Neutrophil (primary cell): ENCODE results near the gene TBL1XR1.
"Not testable (repeated sequence)": the region's sequence is repeated elsewhere in the genome, so short reads cannot be mapped to it uniquely, and the experiment has no call there.

ENCODE experiments used
- H3K27ac ChIP-seq: fragments of 200-600 bp; sonication (generic); 2 replicates; pipeline ENCODE4 v1.5.1; 2016; ENCODE audit warnings: mild to moderate bottlenecking, moderate library complexity
- H3K27me3 ChIP-seq: fragments of 200-600 bp; sonication (generic); 2 replicates; pipeline ENCODE4 v1.6.0; 2016; ENCODE audit warnings: mild to moderate bottlenecking
- H3K36me3 ChIP-seq: fragments of 200-600 bp; sonication (generic); 2 replicates; pipeline ENCODE4 v1.5.1; 2017
- H3K4me1 ChIP-seq, 2 experiments: fragments of 200-600 bp in 1 of 2; sonication (generic) in 1 of 2; 1 replicate in 1 of 2; 2 replicates in 1 of 2; pipeline versions ENCODE4 v1.5.1 to v1.6.1; 2013 to 2016; ENCODE audit warnings: low read depth in 1 of 2, low read length in 1 of 2, mild to moderate bottlenecking in 1 of 2, moderate library complexity in 1 of 2; ENCODE audit not compliant: control insufficient read depth in 1 of 2, insufficient read depth in 1 of 2
- H3K4me3 ChIP-seq, 2 experiments: fragments of 200-600 bp in 1 of 2; sonication (generic) in 1 of 2; 1 replicate in 1 of 2; 2 replicates in 1 of 2; pipeline ENCODE4 v1.5.1; 2013 to 2016; ENCODE audit warnings: low read depth in 1 of 2, low read length in 1 of 2, mild to moderate bottlenecking in 1 of 2, moderate library complexity in 1 of 2
- H3K9me3 ChIP-seq: fragments of 200-600 bp; sonication (generic); 2 replicates; pipeline ENCODE4 v1.5.1; 2016
- TF ChIP-seq, protein P1 (sequence below): fragments of 200-600 bp; sonication (generic); IDR thresholded peaks from 2 replicates; pipeline ENCODE4 v1.5.1; 2016; ENCODE audit warnings: antibody characterized with exemption

Gene TBL1XR1

DNA sequence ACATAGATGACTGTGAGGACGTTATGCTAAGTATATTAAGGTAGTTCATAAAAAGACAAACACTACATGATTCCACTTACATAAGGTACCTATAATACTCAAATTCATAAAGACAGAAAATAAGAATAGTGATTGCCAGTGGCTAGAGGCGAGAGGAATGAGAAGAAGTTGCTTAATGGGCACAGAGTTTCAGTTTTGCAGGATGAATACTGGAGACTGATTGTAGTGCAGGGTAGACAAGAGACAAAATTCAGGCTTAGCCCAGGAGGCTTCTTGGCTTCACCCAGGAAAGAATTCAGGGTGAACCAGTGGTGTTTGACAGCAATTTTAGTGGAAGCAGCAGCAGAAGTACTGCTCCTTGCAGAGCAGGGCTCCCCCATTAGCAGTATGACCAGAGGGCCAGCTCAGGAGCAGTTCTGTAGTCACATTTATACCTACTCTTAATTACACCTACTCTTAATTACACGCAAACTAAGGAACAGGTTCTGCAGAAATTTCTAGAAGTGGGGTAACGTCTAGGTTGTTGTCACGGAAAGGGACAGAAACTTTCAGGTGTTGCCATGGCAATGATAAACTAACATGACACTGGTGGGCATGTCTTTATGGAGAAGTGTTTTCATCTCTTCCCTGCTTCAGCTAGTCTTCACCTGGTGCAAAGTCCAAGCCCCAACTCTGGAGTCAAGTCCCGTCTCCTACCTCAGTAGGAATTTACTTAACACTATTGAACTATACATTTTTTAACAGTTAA lies 55.2 kb downstream of the TBL1XR1 start:
- Histone ChIP-seq H3K27ac (peak overlapping the region; percentile 44), H3K27me3 (no peaks in the 10 kb centered on the region), H3K36me3 (no peaks in the 10 kb centered on the region), H3K4me3 (no peak overlapping the region), H3K9me3 (no peaks in the 10 kb centered on the region), H3K4me1 (peaks cover 13 to 16% of the 10 kb centered on the region in 2 experiments)
- TF ChIP-seq, protein P1, sequence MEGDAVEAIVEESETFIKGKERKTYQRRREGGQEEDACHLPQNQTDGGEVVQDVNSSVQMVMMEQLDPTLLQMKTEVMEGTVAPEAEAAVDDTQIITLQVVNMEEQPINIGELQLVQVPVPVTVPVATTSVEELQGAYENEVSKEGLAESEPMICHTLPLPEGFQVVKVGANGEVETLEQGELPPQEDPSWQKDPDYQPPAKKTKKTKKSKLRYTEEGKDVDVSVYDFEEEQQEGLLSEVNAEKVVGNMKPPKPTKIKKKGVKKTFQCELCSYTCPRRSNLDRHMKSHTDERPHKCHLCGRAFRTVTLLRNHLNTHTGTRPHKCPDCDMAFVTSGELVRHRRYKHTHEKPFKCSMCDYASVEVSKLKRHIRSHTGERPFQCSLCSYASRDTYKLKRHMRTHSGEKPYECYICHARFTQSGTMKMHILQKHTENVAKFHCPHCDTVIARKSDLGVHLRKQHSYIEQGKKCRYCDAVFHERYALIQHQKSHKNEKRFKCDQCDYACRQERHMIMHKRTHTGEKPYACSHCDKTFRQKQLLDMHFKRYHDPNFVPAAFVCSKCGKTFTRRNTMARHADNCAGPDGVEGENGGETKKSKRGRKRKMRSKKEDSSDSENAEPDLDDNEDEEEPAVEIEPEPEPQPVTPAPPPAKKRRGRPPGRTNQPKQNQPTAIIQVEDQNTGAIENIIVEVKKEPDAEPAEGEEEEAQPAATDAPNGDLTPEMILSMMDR = no peak

DNA sequence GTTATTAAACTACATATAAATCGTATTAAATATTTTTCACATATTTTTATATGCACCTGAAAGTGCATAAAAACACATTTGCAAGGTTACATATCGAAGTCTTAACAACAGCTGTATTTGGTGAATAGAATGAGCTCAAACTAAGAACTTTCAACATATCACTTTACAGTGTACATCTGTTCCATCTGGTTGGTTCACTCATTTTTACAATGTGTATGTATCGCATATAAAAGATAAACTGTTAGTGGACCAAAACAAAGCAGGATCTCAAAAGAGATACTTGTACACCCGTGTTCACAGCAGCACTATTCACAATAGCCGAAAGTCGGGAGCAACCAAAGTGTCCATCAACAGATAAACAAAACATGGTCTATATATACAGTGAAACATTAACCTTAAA lies 55.8 kb downstream of the TBL1XR1 start:
- Histone ChIP-seq H3K27ac (peak overlapping the region; percentile 44), H3K36me3 (no peaks in the 10 kb centered on the region), H3K4me1 (peaks cover 13 to 16% of the 10 kb centered on the region in 2 experiments), H3K27me3 (no peaks in the 10 kb centered on the region), H3K9me3 (no peaks in the 10 kb centered on the region), H3K4me3 (no peak overlapping the region)
- TF ChIP-seq, protein P1 = no peak

DNA sequence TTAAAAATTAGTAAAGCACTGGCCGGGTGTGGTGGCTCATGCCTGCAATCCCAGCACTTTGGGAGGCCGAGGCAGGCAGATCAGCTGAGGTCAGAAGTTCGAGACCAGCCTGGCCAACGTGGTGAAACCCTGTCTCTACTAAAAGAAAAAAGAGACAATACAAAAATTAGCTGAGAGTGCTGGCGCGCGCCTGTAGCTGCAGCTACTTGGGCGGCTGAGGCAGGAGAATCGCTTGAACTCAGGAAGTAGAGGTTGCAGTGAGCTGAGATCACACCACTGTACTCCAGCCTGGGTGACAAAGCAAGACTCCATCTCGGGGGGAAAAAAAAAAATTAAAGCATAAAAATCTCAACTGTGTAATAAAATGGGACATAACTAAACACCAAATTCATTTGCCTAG lies 58.1 kb downstream of the TBL1XR1 start:
- H3K4me1 ChIP-seq = peaks cover 17 to 20% of the 10 kb centered on the region in 2 experiments
- not testable (repeated sequence) for H3K27me3 ChIP-seq, H3K27ac ChIP-seq, H3K9me3 ChIP-seq, H3K4me3 ChIP-seq, H3K36me3 ChIP-seq

DNA sequence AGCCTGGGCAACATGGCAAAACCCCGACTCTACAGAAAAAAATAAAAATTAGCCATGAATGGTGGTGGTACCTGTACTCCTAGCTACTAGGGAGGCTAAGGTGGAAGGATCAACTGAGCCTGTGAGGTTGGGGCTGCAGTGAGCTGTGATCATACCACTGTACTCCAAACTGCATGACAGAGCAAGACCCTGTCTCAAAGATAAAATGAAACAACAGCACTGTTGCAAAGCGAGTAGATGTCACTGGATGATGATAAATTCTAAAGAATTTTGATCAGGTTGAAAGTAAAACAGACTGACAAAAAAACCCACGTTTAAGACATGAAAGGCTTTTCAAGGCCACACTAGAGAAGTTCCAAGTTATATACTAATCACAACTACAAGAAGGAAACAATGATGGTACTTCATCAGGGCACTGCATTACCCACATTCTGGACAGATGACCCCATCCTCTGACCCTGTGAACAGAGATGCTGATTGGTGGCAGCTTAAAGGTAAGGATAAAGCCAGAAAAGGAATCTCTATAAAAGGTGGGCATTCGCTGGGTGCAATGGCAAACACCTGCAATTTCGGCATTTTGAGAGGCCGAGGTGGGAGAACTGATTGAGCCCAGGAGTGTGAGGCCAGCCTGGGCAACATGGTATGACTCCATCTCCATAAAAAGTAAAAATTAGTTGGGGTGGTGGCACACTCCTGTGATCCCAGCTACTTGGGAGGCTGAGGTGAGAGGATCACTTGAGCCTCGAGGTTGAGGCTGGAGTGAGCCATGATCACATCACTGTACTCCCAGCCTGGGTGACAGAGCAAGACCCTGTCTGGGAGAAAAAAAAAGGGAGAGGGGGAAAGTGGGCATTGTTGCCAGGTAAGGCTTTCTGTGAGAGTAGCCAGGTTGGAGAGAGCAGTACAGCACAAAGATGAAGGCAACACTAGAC lies 59.2 kb downstream of the TBL1XR1 start:
- Histone ChIP-seq H3K4me3 (no peak overlapping the region), H3K27ac (no peak overlapping the region), H3K27me3 (no peaks in the 10 kb centered on the region), H3K36me3 (no peaks in the 10 kb centered on the region), H3K4me1 (peaks cover 22 to 23% of the 10 kb centered on the region in 2 experiments), H3K9me3 (no peaks in the 10 kb centered on the region)
- TF ChIP-seq, protein P1 = no peak

DNA sequence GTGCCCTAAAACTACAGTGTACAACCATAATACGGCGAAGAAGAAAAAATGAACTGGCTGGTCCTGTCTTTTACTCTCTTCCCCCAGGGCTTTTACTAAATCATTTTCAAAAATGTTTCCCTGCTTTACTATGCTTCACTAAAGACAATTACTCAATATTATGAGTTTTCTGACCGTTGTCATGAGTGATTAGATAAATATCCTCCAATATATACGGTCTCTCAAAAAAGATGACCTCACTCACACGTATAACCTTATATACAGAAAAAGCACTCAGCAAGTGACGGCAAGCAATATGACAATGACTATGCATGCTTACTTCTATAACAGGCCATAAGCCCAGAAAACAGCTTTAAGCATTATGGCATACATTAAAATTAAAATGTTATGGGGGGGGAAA lies 60.5 kb downstream of the TBL1XR1 start:
- peaks cover 17 to 21% of the 10 kb centered on the region in 2 experiments for H3K4me1 ChIP-seq
- no peaks in the 10 kb centered on the region for H3K27me3 ChIP-seq
- TF ChIP-seq, protein P1 = no peak
- H3K4me3 ChIP-seq = no peak overlapping the region
- no peaks in the 10 kb centered on the region for H3K36me3 ChIP-seq
- H3K27ac ChIP-seq = no peak overlapping the region
- H3K9me3 ChIP-seq = no peaks in the 10 kb centered on the region
